Sigmoid colon (tissue), 7 donors: ENCODE measurements around the gene WDR88. TPM values are rescaled to one million over a fixed set of nuclear protein-coding genes. Genes with fewer than 3 reads are reported as not detected.

ENCODE experiments used
- DNase-seq: peaks from one replicate; pipeline ENCODE4 v3.0.0-alpha.2; 2019
- H3K27ac ChIP-seq, 4 donors: fragments of 200-600 bp; sonication (generic); one replicate each; pipeline ENCODE4 v1.5.1; 2016 to 2019; ENCODE audit warnings: mild to moderate bottlenecking in 1 of 4
- H3K27me3 ChIP-seq, 3 donors: fragments of 200-600 bp; sonication (generic); one replicate each; pipeline ENCODE4 v1.5.1; 2019; ENCODE audit warnings: mild to moderate bottlenecking in 1 of 3
- H3K36me3 ChIP-seq, 4 donors: fragments of 200-600 bp; sonication (generic); one replicate each; pipeline ENCODE4 v1.5.1; 2016 to 2019
- H3K4me1 ChIP-seq, 4 donors: fragments of 200-600 bp; sonication (generic); one replicate each; pipeline ENCODE4 v1.5.1; 2017 to 2019
- H3K4me3 ChIP-seq, 4 donors: fragments of 200-600 bp; sonication (generic); one replicate each; pipeline ENCODE4 v1.5.1; 2017 to 2019; ENCODE audit warnings: mild to moderate bottlenecking in 2 of 4, moderate library complexity in 1 of 4
- H3K9me3 ChIP-seq, 4 donors: fragments of 200-600 bp in 3 of 4; sonication (generic) in 3 of 4; one replicate each; pipeline versions ENCODE4 v1.5.1 to v1.6.1; 2013 to 2019
- EP300 ChIP-seq, 4 donors: sonication (generic); formaldehyde crosslinking; IDR thresholded peaks; one replicate each; pipeline ENCODE4 v1.6.1; 2017; ENCODE audit warnings: antibody characterized with exemption in 4 of 4
- POLR2A ChIP-seq, 2 donors: fragments of 450-650 bp; IDR thresholded peaks; one replicate each; pipeline ENCODE4 v1.6.1; 2016; ENCODE audit warnings: antibody characterized with exemption in 2 of 2, mild to moderate bottlenecking in 2 of 2, moderate library complexity in 2 of 2
- POLR2AphosphoS5 ChIP-seq, 4 donors: sonication (generic); formaldehyde crosslinking; IDR thresholded peaks; one replicate each; pipeline ENCODE4 v1.6.1; 2017; ENCODE audit warnings: antibody characterized with exemption in 4 of 4
- whole genome bisulfite sequencing, 2 donors: extraction: QIAGEN DNeasy Blood & Tissue Kit; methylation state at CpG; one replicate each; pipeline ENCODE4 v1.1.7; 2013; 5-methylcytosine and 5-hydroxymethylcytosine counted together
- intact Hi-C: fragments of 100-400 bp; cut with DNase I; formaldehyde crosslinking; loops from one replicate; pipeline ENCODE4 v1.15.1; 2023
- polyA plus RNA-seq, 3 donors: library from polyadenylated mRNA; stranded (reverse); fragments of 200-250 nt; gene quantifications; one replicate each; pipeline ENCODE4 v1.2.3, GENCODE V29; 2013
- total RNA-seq, 4 donors: library from RNA; depleted of rRNA; stranded (reverse); fragments of >200 nt; gene quantifications; one replicate each; pipeline ENCODE4 v1.1.0, GENCODE V29; 2016
- TF ChIP-seq, protein P1 (sequence below), 4 experiments: fragments of 450-650 bp in 3 of 4; fragments of 200-600 bp in 1 of 4; IDR thresholded peaks; one replicate each; pipeline ENCODE4 v1.5.1; 2016 to 2019; ENCODE audit warnings: antibody characterized with exemption in 4 of 4, mild to moderate bottlenecking in 3 of 4, moderate library complexity in 2 of 4
- donor health status: healthy with polysubstance abuse.
- donor health status: Bipolar disorder and iron deficiency.
- donor health status: healthy.

WDR88 gene
- total and polyA plus RNA-seq, 7 donors: not detected

- TF ChIP-seq POLR2AphosphoS5 (IDR thresholded peaks at IDR 0.05) (no peak), EP300 (IDR thresholded peaks at IDR 0.05) (no peak), POLR2A (IDR thresholded peaks at IDR 0.05) (no peak)
- TF ChIP-seq, protein P1, sequence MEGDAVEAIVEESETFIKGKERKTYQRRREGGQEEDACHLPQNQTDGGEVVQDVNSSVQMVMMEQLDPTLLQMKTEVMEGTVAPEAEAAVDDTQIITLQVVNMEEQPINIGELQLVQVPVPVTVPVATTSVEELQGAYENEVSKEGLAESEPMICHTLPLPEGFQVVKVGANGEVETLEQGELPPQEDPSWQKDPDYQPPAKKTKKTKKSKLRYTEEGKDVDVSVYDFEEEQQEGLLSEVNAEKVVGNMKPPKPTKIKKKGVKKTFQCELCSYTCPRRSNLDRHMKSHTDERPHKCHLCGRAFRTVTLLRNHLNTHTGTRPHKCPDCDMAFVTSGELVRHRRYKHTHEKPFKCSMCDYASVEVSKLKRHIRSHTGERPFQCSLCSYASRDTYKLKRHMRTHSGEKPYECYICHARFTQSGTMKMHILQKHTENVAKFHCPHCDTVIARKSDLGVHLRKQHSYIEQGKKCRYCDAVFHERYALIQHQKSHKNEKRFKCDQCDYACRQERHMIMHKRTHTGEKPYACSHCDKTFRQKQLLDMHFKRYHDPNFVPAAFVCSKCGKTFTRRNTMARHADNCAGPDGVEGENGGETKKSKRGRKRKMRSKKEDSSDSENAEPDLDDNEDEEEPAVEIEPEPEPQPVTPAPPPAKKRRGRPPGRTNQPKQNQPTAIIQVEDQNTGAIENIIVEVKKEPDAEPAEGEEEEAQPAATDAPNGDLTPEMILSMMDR (IDR thresholded peaks at IDR 0.05): no peak
- WGBS, 2 donors: 95 to 96% methylated on average over 10 of the region's 10 CpGs
- H3K36me3 ChIP-seq: peaks cover 0 to 24% (median 0%) of the 10 kb centered on the region in 4 donors
- peaks cover 0 to 20% (median 13%) of the 10 kb centered on the region in 4 donors for H3K4me1 ChIP-seq
- no peak overlapping the region for H3K27ac ChIP-seq
- intact Hi-C loops: no loop called here
- DNase-seq: no peak
- no peaks in the 10 kb centered on the region for H3K9me3 ChIP-seq
- H3K4me3 ChIP-seq: no peak overlapping the region
- H3K27me3 ChIP-seq: no peaks in the 10 kb centered on the region
Measured at GRCh38 chr19:33196446-33197193, 64.7 kb downstream of the WDR88 start.

DNA sequence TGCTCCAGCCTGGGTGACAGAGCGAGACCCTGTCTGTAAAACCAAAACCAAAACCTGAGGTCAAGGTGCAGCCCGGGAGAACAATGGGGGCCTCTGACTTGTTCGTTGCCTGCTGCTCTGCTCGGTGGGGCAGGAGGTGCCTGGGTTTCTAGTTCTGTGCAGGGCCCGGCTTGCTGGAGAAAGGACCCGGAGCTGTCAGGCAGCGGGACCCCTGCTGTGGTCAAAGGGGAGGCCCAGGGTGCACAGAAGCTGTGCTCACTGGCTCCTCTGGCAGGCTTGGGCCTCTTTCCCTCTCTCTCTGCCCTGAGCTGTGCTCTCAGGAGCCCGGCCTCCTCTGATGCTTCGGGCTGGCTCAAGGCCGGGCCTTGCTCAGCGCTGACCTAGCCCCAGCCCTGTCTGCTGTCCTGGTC is 65.7 kb downstream of the WDR88 start:
- H3K4me3 ChIP-seq: no peak overlapping the region
- intact Hi-C loops: no loop called here
- WGBS, 2 donors: 84 to 85% methylated on average over 11 of the region's 11 CpGs
- TF ChIP-seq POLR2AphosphoS5 (IDR thresholded peaks at IDR 0.05): no peak
- no peak for TF ChIP-seq POLR2A (IDR thresholded peaks at IDR 0.05)
- TF ChIP-seq, protein P1 (IDR thresholded peaks at IDR 0.05): no peak
- no peak for TF ChIP-seq EP300 (IDR thresholded peaks at IDR 0.05)
- H3K4me1 ChIP-seq: peaks cover 0 to 20% (median 13%) of the 10 kb centered on the region in 4 donors
- H3K9me3 ChIP-seq: no peaks in the 10 kb centered on the region
- no peak overlapping the region for H3K27ac ChIP-seq
- H3K36me3 ChIP-seq: peaks cover 0 to 31% (median 1%) of the 10 kb centered on the region in 4 donors
- no peak for DNase-seq
- H3K27me3 ChIP-seq: no peaks in the 10 kb centered on the region

DNA sequence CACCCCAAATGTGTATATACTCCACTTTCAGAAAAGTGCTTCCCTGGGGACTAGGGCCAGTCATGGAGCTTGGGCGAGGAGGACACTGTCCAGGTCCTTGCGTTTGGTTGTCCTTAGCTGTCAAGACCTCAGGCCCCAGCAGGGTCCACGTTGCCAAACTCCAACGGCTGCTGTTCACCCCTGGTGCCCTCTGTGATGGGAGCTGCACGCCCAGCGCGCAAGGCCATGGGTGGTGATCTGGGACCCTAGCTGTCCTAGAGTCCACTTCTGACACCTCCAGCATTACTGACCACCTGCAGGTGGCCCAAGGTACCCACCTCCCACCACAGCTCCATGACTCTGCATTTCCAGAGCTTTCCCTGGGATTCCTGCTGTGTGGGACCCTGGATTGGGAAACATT is 66.3 kb downstream of the WDR88 start:
- Histone ChIP-seq H3K9me3 (no peaks in the 10 kb centered on the region), H3K27ac (no peak overlapping the region), H3K4me1 (peaks cover 0 to 20% (median 13%) of the 10 kb centered on the region in 4 donors), H3K27me3 (no peaks in the 10 kb centered on the region), H3K4me3 (no peak overlapping the region), H3K36me3 (peaks cover 2 to 37% (median 6%) of the 10 kb centered on the region in 4 donors)
- 93 to 94% methylated on average over 7 of the region's 7 CpGs for WGBS, 2 donors
- intact Hi-C loops: no loop called here
- DNase-seq: no peak
- TF ChIP-seq POLR2A (IDR thresholded peaks at IDR 0.05): no peak
- TF ChIP-seq POLR2AphosphoS5 (IDR thresholded peaks at IDR 0.05): no peak
- TF ChIP-seq EP300 (IDR thresholded peaks at IDR 0.05): no peak
- TF ChIP-seq, protein P1 (IDR thresholded peaks at IDR 0.05): no peak

DNA sequence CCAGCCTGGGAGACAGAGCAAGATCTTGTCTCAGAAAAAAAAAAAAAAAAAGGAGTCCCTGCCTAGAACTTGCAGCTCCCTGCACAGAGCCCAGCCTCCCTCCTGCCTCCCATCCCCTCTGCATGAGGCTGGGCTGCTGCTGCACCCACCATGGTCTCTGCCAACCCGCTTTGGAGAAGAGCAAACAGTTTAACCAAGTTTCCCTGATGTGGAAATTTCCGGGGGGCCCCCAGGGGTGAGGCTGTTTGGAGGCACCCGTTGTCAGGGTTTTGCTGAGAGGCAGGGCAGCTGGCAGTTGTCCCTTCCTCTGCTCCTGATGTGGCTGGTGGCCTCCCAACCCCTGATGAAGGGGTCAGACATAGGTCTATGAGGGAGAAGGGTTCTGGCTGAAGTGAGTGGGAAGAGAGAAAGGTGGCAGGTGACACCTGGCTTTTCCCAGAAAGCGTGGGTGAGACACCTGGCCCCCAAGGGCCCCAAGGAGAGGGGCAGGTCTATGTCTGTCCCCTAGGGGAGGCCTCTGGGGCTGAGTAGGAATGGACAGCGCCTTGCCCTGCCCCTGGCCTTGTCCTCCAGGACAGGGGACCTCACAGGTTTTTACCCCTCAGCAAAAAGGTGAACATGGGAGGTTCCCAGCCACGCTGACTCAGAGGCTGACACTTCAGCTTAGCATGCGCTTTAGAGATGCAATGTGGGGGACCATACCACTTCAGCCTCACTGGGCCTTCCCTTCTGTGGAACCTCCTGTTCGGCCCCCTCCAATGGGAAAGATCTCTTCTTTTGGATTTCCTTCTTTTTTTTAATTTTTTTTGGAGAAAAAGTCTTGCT is 67.7 kb downstream of the WDR88 start:
- TF ChIP-seq EP300 (IDR thresholded peaks at IDR 0.05): no peak
- TF ChIP-seq, protein P1 (IDR thresholded peaks at IDR 0.05): no peak
- TF ChIP-seq POLR2A (IDR thresholded peaks at IDR 0.05): no peak
- no peak for TF ChIP-seq POLR2AphosphoS5 (IDR thresholded peaks at IDR 0.05)
- H3K9me3 ChIP-seq: no peaks in the 10 kb centered on the region
- H3K4me3 ChIP-seq: no peak overlapping the region
- H3K27me3 ChIP-seq: no peaks in the 10 kb centered on the region
- DNase-seq: no peak
- H3K36me3 ChIP-seq: peaks cover 4 to 50% (median 8%) of the 10 kb centered on the region in 4 donors
- intact Hi-C loops: no loop called here
- H3K27ac ChIP-seq: no peak overlapping the region
- 79 to 80% methylated on average over 8 of the region's 8 CpGs for WGBS, 2 donors
- peaks cover 0 to 16% (median 11%) of the 10 kb centered on the region in 4 donors for H3K4me1 ChIP-seq
